Neural progenitor cell (in vitro differentiated cells): ENCODE data around the gene GUCA2B.

Source experiments
- EZH2phosphoT487 ChIP-seq: fragments of 200-600 bp; sonication (generic); IDR thresholded peaks from 2 replicates; pipeline ENCODE4 v1.6.1; 2017; ENCODE audit warnings: antibody characterized with exemption
- TF ChIP-seq, protein P1 (sequence below): fragments of 200-600 bp; sonication (generic); IDR thresholded peaks from 2 replicates; pipeline ENCODE4 v1.5.1; 2017; ENCODE audit warnings: antibody characterized with exemption, mild to moderate bottlenecking

GRCh38 chr1:42136466-42136865 is 16.7 kb upstream of the GUCA2B start:
- TF ChIP-seq, protein P1, sequence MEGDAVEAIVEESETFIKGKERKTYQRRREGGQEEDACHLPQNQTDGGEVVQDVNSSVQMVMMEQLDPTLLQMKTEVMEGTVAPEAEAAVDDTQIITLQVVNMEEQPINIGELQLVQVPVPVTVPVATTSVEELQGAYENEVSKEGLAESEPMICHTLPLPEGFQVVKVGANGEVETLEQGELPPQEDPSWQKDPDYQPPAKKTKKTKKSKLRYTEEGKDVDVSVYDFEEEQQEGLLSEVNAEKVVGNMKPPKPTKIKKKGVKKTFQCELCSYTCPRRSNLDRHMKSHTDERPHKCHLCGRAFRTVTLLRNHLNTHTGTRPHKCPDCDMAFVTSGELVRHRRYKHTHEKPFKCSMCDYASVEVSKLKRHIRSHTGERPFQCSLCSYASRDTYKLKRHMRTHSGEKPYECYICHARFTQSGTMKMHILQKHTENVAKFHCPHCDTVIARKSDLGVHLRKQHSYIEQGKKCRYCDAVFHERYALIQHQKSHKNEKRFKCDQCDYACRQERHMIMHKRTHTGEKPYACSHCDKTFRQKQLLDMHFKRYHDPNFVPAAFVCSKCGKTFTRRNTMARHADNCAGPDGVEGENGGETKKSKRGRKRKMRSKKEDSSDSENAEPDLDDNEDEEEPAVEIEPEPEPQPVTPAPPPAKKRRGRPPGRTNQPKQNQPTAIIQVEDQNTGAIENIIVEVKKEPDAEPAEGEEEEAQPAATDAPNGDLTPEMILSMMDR = no peak
- no peak for TF ChIP-seq EZH2phosphoT487
